Posterior cingulate gyrus (tissue), 11 donors: ENCODE data around the gene RUFY4.
A peak's percentile ranks its signal among the peaks of the same experiment; 100 is the strongest.

Experiments
- DNase-seq, 10 donors: peaks; one replicate each; pipeline versions ENCODE4 v3.0.0 to v3.0.0-alpha.2; 2020 to 2021; ENCODE audit warnings: mixed read lengths in 3 of 10
- intact Hi-C: fragments of 100-400 bp; cut with DNase I; formaldehyde crosslinking; loops from one replicate; pipeline ENCODE4 v1.15.1; 2023

RUFY4 gene

GRCh38 chr2:218068721-218069334 is at the start of gene RUFY4:
RUFY4 (plus strand) TSS chr2:218069253; CDS start chr2:218070606, 1,353 bp downstream.
- DNase-seq = peak in 8 of 10 donors; percentile 34 to 92 (median 64)
- intact Hi-C loops = loop anchor here (1.0 kb wide), 1 partner anchor 284 kb away; no protein-coding TSS in a partner anchor

- intact Hi-C loops = no loop called here
- DNase-seq = peak in 1 of 10 donors; percentile 33
Observed at GRCh38 chr2:218019411-218020060, 49.5 kb upstream of the RUFY4 start.

GRCh38 chr2:218020281-218020680 is 48.8 kb upstream of the RUFY4 start:
- intact Hi-C loops = no loop called here
- DNase-seq = peak in 1 of 10 donors; percentile 43

DNA sequence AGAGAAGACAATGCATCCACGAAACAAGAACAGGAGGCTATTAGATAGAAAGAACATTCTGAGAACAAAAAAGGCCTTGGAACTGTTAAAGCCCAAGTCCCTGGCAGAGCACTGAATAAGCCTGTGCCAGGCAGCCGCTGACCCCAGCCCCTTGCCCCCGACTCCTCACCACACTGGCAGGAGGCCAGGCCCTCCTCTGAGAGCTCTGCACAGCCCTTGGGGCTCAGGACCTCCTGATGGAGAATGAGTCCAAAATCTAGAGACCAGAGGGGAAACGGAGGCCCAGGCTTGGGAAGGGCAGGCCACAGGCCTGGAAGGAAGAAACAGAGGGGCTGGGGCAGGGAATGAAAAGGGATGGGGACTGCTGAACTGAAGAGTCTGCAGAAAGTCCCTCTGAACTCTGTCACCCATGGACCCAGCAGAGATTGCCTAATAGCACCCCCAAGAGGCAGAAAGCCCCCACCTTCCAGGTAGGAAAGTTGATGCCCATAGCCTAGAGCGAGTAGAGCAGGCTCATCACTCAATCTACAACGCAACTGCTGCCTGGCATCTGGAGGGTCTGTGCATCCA is 48.0 kb upstream of the RUFY4 start:
- intact Hi-C loops = no loop called here
- no peak for DNase-seq

- peak in 2 of 10 donors; percentile 60 to 73 for DNase-seq
- intact Hi-C loops = no loop called here
Observed at GRCh38 chr2:218021536-218022071, 47.4 kb upstream of the RUFY4 start.

DNA sequence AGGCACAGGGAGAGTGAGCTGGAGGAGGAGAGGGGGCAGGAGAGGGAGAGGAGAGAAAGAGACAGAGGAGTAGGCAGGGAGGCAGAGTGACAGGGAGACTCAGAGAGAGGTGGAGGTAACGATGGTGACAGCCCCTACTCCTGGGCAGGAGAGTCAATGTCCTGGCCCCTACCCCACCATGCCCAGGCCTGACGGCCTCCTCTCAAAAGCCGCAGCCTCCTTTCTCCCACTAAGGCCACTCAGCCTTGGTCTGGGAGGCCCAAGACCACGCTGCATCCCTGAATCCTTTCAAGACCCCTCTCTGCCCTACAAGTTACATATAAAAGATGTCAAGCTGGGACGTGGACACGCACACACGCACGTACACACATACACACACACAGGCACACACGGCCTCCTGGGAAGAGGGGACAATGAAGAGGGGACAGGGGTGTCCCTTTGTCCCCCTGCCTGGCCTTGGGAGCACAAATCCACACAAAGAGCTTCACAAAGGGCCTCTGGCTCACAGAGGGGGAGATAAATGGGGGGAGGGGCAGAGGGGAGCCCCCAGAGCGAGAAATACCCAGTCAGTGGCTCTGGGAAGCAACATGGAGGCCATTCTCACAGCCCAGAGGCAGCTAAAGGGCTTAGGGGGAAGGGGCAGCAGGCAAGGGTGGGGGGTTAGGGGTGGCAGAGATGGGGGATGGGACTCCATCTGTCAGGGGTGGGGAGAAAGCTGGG is 46.8 kb upstream of the RUFY4 start:
- intact Hi-C loops = no loop called here
- DNase-seq = peak in 1 of 10 donors; percentile 32

DNA sequence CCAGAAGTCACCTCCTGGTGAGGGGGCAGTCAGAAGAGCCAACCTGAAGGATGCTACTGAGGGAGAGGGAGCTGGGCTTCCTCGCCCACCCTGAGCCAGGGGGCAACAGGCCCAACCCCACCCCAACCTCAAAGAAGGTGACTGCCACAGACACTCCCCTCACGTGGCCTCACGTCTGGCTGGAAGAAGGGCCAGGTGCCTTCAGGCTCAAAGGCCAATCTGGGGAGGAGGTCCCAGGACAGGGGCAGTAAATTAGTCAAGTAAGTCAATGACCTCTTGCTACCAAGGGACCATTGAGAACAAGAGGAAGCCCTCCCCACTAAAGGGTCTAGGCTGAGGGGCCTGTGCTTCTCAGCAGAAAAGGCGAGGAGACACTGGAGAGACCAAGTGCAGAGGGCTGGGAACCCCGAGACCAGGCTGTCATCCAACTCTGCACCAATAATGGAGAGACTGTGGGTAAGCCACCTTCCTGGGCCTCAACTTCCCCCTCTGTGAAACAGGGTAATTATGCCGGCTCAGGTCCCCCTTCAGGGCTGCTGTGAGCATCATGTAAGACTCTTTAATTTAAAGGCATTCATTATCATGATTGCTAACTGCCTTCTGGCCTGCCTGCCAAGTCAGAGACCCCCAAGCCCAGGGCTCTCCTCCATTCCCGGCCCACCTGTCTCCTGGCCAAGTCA is 46.1 kb upstream of the RUFY4 start:
- intact Hi-C loops = no loop called here
- DNase-seq = peak in 2 of 10 donors; percentile 63 to 71

DNA sequence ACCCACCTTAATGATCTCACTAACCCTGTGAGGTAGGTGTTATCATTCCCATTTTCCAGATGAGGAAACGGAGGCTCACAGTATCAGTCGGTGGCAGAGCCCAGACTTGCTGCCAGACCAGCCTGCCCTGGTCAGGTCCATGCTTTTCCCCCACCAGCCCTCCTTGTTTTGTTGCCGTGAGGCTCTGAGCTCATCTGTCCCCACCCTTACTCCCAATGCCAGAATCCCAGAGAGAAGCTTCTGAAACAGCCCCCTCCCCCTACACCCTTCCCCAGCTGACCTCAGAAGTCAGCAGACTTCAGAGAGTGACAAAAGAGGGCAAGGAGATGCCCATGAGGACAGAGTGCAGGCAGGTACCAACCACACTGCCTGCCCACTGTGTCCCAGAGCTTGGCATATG is 45.4 kb upstream of the RUFY4 start:
- intact Hi-C loops = no loop called here
- peak in 3 of 10 donors; percentile 1 to 24 (median 3) for DNase-seq

DNA sequence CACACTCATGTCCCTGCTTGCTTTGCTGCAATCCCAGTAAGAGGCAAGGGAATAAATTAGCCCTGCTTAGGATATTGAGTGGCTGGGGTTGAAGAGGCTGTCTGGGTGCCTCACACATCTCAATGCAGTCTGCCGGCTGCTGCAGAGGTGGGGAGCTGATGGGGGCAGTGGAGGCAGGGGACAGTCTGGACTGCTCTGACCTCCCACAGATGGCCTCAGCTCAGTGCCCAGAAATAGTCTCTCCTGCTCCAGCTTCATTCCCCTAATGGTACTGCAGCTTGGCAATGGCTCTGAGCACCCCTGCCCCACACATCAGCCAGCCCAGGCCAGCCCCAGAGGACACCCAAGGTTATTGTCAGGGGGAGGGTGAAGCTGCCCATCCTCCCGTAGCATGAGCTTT is 44.7 kb upstream of the RUFY4 start:
- DNase-seq = peak in 4 of 10 donors; percentile 2 to 73 (median 36)
- intact Hi-C loops = no loop called here

GRCh38 chr2:218024871-218025270 is 44.2 kb upstream of the RUFY4 start:
- intact Hi-C loops = no loop called here
- DNase-seq = peak in 4 of 10 donors; percentile 1 to 49 (median 6)

DNA sequence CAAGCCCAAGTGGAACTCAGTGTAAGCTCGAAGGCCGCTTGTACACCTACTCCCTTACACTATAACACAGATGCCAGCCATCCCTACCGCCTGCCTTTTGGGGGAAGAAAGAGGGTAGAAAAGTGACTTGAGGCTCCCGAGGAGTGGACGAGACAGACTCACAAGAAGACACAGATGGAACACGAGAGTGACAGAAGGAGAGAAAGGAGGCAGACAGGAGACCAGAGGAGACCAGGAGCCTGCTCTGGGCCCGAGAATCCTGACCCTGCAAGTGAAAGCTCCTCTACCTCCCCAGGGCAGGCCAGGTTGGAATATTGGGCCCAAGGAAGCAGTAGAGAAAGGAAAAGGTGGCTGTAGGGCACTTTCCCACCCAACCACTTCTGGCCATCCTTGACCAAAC is 42.8 kb upstream of the RUFY4 start:
- intact Hi-C loops = no loop called here
- DNase-seq = peak in 2 of 10 donors; percentile 6 to 15

DNA sequence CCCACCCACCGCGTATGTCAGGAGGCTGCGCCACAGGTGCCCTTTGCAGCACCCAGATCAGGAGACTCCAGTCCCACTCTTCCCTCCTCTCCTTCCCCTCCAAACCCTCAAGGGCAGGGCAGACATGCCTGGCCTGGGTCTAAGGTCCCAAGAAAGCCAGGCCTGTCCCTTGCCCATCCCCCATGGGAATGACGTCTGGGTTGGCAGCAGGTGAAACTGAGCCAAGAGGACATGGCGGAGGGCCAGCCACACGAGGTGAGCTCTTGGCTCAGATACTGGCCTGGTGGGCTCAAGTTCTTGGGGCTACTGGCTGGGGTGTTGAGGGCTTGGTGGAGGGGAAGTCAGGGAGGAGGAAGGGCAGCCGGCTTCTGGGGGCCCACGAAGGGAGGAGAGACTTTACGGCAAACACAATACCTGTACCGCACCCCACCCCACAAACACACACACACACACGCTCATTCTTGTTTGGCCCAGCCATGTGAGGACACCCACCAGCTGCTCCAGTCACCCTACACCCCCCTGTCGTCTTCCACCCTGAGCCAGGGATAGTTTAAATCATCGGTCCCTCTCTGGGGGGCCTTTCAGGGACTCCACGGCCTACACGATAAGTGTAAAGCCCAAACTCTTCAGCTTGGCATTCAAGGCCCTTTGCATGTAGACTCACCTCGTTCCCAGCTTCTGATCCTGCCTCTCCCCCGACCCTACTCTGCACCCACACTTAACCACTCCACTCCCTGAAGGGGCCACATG is 42.2 kb upstream of the RUFY4 start:
- intact Hi-C loops = no loop called here
- peak in 3 of 10 donors; percentile 8 to 65 (median 43) for DNase-seq

DNA sequence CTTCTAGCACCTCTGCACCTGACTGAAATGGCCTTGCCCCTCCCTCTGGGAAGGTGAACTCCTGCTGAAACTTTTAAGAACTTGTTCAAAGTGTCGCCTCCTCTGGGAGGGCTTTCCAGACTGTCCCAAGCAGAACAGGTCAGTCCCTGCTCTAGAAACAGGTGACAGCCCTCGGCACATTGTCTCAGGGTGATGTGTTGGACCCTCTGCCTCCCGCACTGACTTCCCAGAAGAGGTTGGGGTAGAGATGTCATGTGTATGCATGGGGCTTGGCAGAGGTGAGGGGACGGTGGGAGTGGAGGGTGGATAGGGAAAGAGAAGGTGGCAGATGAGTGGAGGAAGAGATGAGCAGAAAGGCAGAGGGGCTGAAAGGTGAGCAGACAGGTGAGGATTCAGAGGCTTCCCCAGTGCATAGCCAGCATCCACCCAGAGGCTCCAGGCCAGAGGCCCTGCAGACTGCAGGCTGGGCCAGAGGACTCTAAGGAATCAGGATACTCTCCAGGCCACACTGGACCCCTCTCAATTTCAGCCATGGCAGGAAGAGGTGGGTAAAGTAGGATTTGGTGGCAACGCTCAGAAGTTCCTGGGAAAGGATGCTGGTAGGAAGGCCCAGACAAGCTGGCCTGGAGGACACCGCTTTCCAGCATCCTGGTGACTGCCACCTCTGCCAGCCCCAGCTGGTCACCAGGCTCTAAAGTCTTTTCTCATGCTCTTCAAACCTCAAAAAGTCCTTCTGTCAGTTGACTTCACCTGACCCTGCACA is 41.4 kb upstream of the RUFY4 start:
- intact Hi-C loops = no loop called here

DNA sequence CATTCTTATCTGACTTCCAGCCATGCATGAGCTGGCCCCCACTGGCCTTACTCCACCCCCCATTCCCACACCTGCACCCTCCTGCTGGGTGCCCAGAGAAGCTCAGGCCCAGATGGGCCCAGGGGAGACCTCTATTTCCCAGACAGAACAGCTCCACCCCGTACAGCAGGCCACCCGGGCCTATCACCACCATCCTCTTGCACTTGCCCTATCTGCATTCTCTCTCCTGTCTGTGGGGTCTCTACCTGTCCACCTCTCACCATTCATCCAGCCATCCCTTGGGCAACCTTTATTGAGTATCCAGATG is 40.9 kb upstream of the RUFY4 start:
- peak in 3 of 10 donors; percentile 9 to 61 (median 42) for DNase-seq
- intact Hi-C loops = no loop called here

More for the DNA sequence above, 41.4 kb upstream of the RUFY4 start:
- DNase-seq = peak in 2 of 10 donors; percentile 5 to 60

GRCh38 chr2:218028562-218029348 is 40.3 kb upstream of the RUFY4 start:
- intact Hi-C loops = no loop called here
- peak in 2 of 10 donors; percentile 12 to 28 for DNase-seq

- intact Hi-C loops = no loop called here
- peak in 3 of 10 donors; percentile 12 to 57 (median 35) for DNase-seq
Observed at GRCh38 chr2:218029366-218030360, 39.4 kb upstream of the RUFY4 start.
